Stimulated activated CD8-positive, alpha-beta memory T cell treated with anti-CD3 and anti-CD28 coated beads, Interleukin-4, amount 100 ng/mL, for 1 hour (primary cell): Measurements from ENCODE around the gene ERGIC3.

Experiments used
- DNase-seq, 2 donors: peaks; one replicate each; pipeline ENCODE4 v3.0.0-alpha.2; 2020; ENCODE audit warnings: low read depth in 2 of 2, low spot score in 1 of 2

The ERGIC3 gene

DNA sequence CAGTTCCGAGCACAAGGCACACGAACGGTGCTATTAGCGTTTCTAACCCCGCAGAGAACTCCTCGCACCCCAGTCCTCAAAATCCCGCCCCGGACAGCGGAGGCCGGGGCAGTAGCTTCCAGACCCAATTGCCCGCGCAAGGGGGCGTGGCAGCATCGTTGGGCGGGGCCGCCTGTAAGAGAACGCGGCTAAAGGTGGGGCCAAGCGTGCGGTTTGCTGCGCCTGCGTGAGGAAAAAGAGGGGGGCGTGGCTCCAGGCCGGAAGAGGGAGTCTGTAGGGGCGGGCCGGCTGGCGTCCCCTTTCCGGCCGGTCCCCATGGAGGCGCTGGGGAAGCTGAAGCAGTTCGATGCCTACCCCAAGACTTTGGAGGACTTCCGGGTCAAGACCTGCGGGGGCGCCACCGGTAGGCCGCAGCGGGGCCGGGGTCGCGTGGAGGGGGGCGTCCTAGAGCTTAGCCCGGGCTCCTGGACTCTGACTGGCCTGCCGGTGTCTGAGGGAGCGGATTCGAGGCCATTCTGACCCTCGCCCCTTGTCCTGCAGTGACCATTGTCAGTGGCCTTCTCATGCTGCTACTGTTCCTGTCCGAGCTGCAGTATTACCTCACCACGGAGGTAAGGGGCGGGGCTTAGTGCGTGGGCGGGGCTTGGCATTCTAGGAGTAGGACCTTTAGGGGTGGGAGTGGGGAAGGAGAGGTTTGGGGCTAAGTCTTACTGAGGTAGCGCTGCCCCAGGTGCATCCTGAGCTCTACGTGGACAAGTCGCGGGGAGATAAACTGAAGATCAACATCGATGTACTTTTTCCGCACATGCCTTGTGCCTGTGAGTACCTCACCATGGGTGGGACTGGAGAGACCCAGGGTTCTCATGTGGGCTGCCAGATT lies at the start of gene ERGIC3:
TSS of gene ERGIC3 (plus strand) at position 296 of the 880 bp plus-strand sequence. CDS start at position 316, 20 bp downstream.
- peak; percentile 91 to 94 for DNase-seq

DNA sequence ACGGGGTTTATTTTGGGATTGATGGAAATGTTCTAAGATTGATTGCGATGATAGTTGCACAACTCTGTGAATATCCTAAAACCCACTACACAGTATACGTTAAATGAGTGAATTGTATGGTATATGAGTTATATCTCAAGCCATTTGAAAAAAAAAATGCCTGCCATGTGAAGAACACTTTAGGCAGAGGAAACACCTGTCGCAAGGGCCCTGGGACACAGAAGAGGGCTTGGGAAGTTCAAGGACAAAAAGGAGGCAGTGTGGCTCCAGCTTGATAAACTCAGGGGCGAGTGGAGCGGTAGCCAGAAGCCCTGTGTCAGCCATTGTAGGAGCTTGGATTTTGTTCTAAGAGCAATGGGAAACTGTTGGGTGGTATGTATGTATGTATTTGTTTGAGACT lies 49.5 kb upstream of the ERGIC3 start:
- DNase-seq, result no peak

DNA sequence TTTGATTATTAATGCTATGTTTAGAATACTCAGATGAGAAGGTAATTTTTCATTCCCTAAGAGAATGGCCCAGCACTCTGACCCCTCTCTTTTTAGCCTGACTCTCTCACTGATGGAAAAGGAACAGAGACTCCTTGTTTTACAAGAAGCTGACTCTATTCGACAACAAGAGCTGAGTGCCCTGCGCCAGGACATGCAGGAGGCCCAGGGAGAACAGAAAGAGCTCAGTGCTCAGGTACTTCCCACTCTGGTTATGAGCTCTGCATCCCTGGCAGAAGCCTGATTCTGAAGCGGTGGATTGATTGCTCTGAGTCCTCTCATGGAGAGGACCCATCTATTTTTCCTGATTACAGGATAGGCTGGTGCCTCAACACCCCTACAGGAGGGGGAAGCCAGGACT lies 45.4 kb upstream of the ERGIC3 start:
- DNase-seq, result no peak

DNA sequence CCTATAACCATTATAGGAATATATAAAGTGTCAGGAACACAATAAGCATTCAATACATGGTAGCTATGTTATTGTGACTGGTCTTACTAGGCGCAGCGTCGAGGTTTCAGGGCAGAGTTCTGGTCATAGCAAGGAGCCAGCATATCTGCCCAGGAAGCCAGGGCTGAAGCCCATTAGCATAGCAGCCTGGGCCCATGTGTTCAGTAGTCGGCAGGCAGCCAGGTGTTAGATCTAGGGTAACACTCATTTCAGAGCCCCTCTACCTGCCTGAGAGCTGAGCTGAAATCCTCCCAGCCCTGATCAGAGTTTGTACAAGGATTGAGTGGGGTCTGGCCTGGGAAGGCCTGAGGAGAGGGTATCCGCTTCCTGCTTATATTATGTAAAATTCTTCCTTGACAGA lies 44.6 kb upstream of the ERGIC3 start:
- DNase-seq, result no peak

DNA sequence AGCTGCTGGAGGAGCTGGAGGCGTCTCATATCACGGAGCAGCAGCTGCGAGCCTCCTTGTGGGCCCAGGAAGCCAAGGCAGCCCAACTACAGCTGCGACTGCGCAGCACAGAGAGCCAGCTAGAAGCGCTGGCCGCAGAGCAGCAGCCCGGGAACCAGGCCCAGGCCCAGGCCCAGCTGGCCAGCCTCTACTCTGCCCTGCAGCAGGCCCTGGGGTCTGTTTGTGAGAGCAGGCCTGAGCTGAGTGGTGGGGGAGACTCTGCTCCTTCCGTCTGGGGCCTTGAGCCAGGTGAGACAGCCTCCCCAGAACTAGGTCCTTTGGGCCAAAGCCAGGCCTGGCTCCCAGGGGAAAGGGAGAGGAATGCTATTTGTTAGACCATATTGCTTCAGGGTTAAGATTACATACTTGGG lies 44.1 kb upstream of the ERGIC3 start:
- DNase-seq, result no peak

DNA sequence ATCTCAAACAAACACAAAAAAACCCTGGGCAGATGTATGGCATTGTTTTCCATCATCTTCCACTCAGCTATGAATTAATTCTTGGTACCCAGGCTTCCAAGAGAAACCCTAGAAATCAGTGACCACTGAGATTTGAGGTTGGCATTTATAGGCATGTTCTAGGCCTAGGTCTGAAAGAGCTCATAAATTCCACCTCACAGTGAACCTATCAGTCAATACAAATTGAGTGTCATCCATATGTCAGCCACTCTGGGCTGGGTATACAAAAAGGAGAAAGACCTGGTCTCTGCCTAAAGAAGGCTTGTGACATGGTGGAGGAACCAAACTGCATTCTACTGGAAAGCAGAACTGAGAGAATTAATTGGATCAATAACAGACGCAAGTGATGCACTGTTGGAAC lies 42.6 kb upstream of the ERGIC3 start:
- no peak for DNase-seq

DNA sequence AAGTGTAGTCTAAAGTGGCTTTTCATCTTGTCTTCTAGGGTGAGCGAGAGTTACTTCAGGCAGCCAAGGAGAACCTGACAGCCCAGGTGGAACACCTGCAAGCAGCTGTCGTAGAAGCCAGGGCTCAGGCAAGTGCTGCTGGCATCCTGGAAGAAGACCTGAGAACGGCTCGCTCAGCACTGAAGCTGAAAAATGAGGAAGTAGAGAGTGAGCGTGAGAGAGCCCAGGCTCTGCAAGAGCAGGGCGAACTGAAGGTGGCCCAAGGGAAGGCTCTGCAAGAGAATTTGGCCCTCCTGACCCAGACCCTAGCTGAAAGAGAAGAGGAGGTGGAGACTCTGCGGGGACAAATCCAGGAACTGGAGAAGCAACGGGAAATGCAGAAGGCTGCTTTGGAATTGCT lies 39.5 kb upstream of the ERGIC3 start:
- DNase-seq, result no peak

DNA sequence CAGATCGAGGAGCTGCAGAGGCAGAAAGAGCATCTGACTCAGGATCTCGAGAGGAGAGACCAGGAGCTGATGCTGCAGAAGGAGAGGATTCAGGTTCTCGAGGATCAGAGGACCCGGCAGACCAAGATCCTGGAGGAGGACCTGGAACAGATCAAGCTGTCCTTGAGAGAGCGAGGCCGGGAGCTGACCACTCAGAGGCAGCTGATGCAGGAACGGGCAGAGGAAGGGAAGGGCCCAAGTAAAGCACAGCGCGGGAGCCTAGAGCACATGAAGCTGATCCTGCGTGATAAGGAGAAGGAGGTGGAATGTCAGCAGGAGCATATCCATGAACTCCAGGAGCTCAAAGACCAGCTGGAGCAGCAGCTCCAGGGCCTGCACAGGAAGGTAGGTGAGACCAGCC lies 38.6 kb upstream of the ERGIC3 start:
- DNase-seq, result no peak

DNA sequence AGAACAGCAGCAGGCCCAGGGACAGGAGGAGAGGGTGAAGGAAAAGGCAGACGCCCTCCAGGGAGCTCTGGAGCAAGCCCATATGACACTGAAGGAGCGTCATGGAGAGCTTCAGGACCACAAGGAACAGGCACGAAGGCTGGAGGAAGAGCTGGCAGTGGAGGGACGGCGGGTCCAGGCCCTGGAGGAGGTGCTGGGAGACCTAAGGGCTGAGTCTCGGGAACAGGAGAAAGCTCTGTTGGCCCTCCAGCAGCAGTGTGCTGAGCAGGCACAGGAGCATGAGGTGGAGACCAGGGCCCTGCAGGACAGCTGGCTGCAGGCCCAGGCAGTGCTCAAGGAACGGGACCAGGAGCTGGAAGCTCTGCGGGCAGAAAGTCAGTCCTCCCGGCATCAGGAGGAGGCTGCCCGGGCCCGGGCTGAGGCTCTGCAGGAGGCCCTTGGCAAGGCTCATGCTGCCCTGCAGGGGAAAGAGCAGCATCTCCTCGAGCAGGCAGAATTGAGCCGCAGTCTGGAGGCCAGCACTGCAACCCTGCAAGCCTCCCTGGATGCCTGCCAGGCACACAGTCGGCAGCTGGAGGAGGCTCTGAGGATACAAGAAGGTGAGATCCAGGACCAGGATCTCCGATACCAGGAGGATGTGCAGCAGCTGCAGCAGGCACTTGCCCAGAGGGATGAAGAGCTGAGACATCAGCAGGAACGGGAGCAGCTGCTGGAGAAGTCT lies 37.9 kb upstream of the ERGIC3 start:
- DNase-seq, result no peak

DNA sequence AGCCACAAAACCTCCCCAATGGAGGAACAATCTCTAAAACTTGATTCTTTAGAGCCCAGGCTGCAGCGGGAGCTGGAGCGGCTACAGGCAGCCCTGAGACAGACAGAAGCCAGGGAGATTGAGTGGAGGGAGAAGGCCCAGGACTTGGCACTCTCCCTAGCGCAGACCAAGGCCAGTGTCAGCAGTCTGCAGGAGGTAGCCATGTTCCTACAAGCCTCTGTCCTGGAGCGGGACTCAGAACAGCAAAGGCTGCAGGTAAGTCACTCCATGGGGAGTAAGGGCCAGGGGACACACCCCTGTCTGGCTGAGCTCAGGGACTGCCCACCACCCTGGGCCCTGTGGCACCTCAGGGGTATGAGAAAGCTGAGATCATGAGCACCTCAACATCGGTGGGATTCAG lies 37.1 kb upstream of the ERGIC3 start:
- DNase-seq, result no peak

DNA sequence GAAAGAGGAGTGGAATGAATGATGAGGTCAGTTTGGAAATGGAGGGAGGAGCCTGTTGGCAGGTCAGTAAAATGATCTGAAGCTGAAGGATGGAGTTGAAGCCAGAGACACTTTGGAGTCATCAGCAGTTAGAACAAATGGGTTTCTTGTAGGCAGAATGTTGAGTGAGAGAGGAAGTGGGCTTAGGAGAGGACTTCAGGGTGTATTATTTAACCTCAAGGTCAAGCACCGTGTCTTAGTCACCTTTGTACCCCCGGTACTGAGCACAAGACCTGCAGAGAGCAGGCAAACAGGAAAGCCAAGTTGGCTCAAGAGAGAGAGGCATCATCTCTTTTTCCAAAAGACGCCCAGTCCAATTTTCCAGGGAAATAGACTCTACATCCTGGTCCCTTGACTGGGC lies 35.7 kb upstream of the ERGIC3 start:
- DNase-seq, result no peak

DNA sequence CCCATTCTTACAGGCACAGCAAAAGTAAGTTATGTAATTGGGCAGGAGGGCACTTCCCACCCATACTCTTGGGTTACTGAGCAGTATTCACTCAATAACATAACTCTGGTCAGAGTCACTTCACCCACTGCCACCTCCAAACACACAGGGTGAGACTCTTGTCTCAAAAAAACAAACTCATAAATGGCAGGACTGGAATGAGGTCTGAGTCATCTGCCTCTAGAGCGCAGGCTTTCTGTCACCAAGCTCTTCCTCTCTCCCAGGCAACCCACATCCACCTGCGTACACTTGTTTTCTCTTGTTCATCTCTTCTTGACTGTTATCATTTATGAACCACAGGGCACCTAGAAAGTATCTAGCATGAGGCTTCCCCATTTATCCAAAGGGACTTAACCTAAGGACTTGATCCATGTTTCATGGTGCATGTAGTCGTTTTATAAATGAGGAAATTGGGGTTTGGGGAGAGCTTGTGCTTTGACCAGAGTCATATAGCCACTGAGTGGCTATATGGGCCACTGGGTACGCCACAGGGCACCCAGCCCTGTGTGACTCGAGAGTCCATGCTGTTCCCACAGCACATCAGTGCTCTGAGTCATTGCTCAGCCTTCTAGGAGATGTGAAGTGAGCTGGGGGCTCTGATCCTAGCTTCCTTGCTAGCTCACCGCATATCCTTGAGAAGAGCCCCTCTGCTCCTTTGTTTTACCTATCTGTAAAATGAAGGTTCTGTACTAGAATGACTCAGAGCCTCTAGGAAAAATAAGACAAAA lies 34.8 kb upstream of the ERGIC3 start:
- DNase-seq, result no peak

DNA sequence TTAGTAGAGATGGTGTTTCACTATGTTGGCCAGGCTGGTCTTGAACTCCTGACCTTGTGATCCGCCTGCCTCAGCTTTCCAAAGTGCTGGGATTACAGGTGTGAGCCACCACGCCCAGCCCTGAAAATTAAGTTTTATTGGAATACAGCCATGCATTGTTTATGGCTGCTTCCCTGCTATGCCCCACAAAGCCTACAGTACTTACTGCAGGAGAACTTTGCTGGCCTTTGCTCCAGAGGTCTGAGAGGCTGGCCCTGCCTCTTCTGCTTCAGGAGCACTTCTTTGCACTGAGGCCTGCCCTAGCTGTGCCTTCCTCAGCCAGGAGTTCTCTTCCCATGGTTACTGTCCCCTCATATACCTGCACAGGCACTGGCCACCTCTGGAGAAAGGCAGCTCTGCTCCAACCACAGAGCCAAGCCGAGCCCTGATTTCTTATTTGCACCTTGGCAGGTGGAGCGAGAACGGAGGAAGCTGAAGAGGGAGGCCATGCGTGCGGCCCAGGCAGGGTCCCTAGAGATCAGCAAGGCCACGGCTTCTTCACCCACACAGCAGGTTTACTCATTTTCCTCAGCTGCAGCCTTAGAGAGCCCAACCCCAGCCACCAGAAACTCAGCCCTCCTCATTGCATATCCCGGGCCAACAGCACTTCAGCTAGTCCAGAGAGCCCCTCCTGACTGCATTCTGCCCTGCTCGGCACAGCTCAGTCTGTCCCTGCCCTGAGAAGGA lies 33.2 kb upstream of the ERGIC3 start:
- DNase-seq, result no peak

DNA sequence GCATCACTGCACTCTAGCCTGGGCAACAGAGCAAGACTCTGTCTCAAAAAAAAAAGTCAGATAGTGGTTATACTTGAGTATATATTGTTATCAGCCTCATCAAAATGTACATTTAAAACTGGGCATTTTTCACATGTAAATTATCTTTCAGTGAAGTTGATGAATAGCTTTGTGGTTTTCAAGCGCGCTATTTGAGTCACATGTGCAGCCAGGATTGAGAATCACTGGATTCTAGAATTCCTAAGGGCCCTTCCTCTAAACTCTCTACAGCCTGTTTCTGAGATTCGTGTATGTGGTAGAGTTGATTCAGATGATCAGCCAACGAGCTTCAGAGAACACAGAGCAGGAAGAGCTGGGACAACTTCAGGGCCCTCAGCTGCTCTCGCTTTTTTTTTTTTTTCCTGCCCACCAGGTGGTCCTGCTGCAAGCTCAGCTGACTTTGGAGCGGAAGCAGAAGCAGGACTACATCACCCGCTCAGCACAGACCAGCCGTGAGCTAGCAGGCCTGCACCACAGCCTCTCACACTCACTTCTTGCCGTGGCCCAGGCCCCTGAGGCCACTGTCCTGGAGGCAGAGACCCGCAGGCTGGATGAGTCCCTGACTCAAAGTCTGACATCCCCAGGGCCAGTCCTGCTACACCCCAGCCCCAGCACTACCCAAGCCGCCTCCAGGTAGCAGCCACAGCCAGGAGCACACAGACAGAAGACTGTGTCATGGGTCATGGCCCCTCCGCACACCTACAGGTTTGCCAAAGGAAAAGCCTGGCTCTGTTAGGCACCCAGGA lies 30.7 kb upstream of the ERGIC3 start:
- no peak for DNase-seq

DNA sequence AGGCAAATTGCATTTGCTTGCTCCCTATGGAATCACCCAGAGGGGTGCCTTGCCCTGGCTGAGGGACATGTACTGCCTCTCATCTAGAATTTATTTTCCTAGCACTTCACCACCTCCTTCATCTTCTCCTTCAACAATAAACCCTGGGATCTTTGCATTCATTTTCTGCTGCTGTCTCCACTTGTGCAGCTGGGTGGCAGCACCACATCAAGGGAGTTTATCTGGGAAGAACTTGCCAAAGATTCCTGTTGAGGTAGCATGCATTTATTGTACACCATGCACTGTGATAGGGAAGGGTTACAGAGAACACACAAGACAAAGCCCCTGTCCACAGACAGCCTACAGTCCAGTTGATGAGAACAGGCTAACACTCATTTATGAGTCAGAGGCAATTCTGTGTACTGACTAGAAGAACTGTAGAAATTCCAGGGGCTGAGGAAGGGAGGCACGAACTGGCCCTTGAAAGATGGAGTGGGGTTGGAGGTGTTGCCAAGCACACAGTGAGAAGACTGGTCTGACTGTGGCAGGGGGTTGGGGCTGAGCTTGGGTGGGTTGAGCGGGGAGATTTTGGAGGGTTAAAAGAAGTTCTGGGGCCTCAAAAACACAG lies 30.0 kb upstream of the ERGIC3 start:
- no peak for DNase-seq

DNA sequence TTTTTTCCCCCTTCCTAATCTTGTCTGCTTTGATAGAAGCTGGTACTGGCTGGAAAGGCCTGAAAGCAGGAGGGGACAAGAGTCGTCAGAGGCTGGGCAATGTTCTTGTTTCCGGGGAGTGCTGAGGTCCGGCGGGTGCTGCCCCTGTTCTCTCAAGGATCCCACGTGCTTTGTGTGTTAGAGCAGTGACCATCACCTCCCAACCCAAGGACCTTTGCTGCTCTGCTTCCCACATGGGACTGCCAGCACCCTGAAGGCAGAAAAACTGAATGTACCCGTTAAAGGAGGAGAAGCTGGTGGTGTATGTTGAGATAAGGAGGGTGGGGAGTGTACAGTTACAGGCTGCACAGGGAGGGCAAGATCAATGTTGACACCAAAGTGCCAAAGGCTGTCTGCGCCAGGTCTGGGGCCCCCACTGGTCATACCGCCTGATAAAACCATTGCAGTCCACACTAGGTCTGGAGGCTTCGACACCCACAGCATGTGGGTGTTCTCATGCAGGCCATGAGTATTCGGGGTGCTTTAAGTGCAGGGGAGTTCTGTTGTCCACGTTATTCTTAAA lies 27.4 kb upstream of the ERGIC3 start:
- no peak for DNase-seq

DNA sequence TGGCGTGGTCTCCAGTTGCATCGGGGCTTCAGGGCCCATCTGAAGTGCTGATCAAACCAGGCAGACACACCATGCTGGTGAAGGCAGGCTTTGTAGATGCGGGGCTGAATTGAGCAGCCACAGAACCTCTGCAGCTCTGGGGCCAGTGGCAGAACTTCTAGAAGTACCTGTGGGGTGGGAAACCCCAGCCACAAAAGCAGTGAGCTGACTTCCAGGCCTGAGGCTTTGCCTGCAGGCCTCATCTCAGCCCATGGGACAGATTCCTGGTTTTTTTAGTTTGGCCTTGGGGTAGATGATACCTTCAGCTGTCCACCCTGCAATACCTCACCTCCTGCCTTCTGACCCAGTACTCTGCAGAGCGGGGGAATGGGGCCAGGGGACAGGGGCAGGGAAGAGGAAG lies 26.5 kb upstream of the ERGIC3 start:
- no peak for DNase-seq

DNA sequence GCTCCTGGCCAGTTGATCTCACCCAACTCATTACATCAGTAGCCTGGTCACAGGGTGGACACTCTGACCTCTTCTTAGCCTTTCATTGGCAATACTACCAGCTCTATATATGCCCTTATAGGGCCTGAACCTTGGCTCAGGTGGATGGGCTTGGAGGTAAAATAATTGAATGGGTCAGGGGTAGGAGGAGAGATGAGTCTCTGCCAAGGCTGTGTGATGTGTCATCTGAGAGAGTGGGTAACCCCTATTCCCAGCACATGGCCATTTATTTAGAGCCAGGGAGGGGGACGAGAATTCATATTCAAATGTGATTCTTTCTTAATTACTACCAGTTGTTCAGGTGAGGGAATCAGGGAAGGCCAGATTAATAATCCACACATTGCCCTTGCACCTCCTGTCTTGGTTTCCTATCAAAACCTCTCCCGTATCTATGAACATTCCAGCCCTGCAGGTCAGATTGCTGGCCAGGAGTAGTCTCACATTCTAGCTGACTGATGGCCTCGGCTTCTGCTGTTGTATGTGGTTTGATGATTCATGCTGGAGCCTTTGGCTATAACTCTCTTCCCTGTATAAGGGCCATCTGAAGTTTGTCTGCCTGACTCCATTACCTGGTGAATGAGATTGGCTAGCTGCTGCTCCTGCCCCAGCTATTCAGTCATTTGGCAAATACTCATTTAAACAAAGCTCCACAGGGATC lies 25.8 kb upstream of the ERGIC3 start:
- no peak for DNase-seq

DNA sequence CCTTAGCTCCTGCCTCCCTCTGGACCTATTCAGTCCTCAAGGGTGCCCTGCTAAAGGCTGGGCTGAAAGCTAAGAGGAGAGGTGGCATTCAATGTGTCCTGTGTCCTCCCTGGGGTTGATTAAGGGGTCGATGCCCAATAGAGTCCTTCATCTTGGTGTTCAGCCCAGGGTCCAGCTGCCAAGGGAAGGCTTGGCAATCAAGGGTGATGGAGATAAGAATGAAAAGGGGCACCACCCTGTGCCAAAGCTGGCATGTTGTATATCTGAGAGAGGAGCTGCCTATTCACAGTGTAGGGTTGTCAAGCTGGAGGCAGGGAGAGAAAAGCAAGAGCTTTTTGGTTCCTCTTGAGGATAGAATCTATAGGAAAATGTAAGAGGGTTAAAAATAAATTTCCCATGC lies 24.8 kb upstream of the ERGIC3 start:
- no peak for DNase-seq
